HepG2 (cell line): ENCODE results near the gene NUP107.

ENCODE experiments used
- CTCF ChIP-seq: sonication (generic); formaldehyde crosslinking; IDR thresholded peaks from 2 replicates; pipeline ENCODE4 v1.5.0; 2020; ENCODE audit warnings: mild to moderate bottlenecking, missing genetic modification reagents, moderate library complexity
- ETV6 ChIP-seq: sonication (generic); formaldehyde crosslinking; conservative IDR thresholded peaks from 2 replicates; pipeline ENCODE4 v1.4.0; 2020; ENCODE audit warnings: missing genetic modification reagents
- FOXA3 ChIP-seq: IDR thresholded peaks from 2 replicates; pipeline ENCODE4 v1.6.1; 2016; ENCODE audit warnings: missing genetic modification reagents, missing compliant biosample characterization
- FOXM1 ChIP-seq: sonication (generic); formaldehyde crosslinking; IDR thresholded peaks from 2 replicates; pipeline ENCODE4 v1.5.0; 2020; ENCODE audit warnings: missing genetic modification reagents
- GABPA ChIP-seq, 2 experiments: IDR thresholded peaks; 2 replicates each; pipeline ENCODE4 v1.6.1; 2011 to 2016; ENCODE audit warnings: low read depth in 2 of 2, low read length in 1 of 2, missing biosample characterization in 1 of 2, missing genetic modification characterization in 1 of 2
- HCFC1 ChIP-seq: fragments of 150-350 bp; IDR thresholded peaks from 2 replicates; pipeline ENCODE4 v1.6.1; 2014; ENCODE audit warnings: low read depth, low read length
- JUND ChIP-seq: sonication (generic); formaldehyde crosslinking; IDR thresholded peaks from 2 replicates; pipeline ENCODE4 v1.8.0; 2022; ENCODE audit warnings: mild to moderate bottlenecking, missing genetic modification reagents
- MYNN ChIP-seq: sonication (generic); formaldehyde crosslinking; IDR thresholded peaks from 2 replicates; pipeline ENCODE4 v1.4.0; 2020; ENCODE audit warnings: mild to moderate bottlenecking, low read depth, missing genetic modification reagents
- PATZ1 ChIP-seq: sonication (generic); formaldehyde crosslinking; IDR thresholded peaks from 2 replicates; pipeline ENCODE4 v1.4.0; 2020; ENCODE audit warnings: missing genetic modification reagents
- RAD21 ChIP-seq: fragments of 450-650 bp; formaldehyde crosslinking; IDR thresholded peaks from 2 replicates; pipeline ENCODE4 v1.5.0; 2020; ENCODE audit warnings: mild to moderate bottlenecking
- STAT5B ChIP-seq: sonication (generic); formaldehyde crosslinking; IDR thresholded peaks from 2 replicates; pipeline ENCODE4 v1.4.0; 2020; ENCODE audit warnings: missing genetic modification reagents
- USF2 ChIP-seq, 2 experiments: sonication (generic) in 1 of 2; formaldehyde crosslinking in 1 of 2; IDR thresholded peaks; 2 replicates each; pipeline versions ENCODE4 v1.5.1 to v1.6.1; 2011 to 2020; ENCODE audit warnings: borderline replicate concordance in 1 of 2, low read depth in 1 of 2, low read length in 1 of 2, mild to moderate bottlenecking in 1 of 2, missing genetic modification reagents in 1 of 2, moderate library complexity in 1 of 2

- no peak for TF ChIP-seq CTCF (CRISPR knock-in tag)
- TF ChIP-seq PATZ1: peak; percentile 32; the same call in 1 of the 2 replicates
- TF ChIP-seq USF2 (IDR thresholded peaks at IDR 0.05; ENCODE audit: low read depth, low read length): peak; percentile 87
- TF ChIP-seq USF2 (CRISPR knock-in tag; IDR thresholded peaks at IDR 0.05; ENCODE audit: borderline replicate concordance): peak; percentile 97; the same call in 1 of the 2 replicates
- TF ChIP-seq RAD21 (CRISPR knock-in tag): no peak
- TF ChIP-seq HCFC1: peak; percentile 73
- peak; percentile 52; the same call in 1 of the 2 replicates for TF ChIP-seq FOXA3
- no peak for TF ChIP-seq STAT5B (CRISPR knock-in tag)
- TF ChIP-seq FOXM1 (CRISPR knock-in tag): no peak
- TF ChIP-seq GABPA (IDR thresholded peaks at IDR 0.05; ENCODE audit: low read depth, low read length): peak; percentile 82
- TF ChIP-seq GABPA (CRISPR knock-in tag; IDR thresholded peaks at IDR 0.05; ENCODE audit: low read depth): peak; percentile 91
- TF ChIP-seq JUND (CRISPR knock-in tag): 0 out of 2 replicates have a peak, but pooled peaks have one; percentile 51
- no peak for TF ChIP-seq MYNN (CRISPR knock-in tag)
- no peak for TF ChIP-seq ETV6 (CRISPR knock-in tag)
Observed at GRCh38 chr12:68745904-68746571, 59.3 kb downstream of the NUP107 start, which contains the start of gene SLC35E3.
